K562 (cell line): ENCODE data around the gene AHI1. TPM values are rescaled to one million over a fixed set of nuclear protein-coding genes. Genes with fewer than 3 reads are reported as not detected.
A peak's percentile ranks its signal among the peaks of the same experiment; 100 is the strongest.

Experiments used
- ARID3A ChIP-seq: IDR thresholded peaks from 2 replicates; pipeline ENCODE4 v1.6.1; 2012; ENCODE audit warnings: low read depth, low read length, improper control_type of control experiment, borderline replicate concordance
- ATF1 ChIP-seq, 2 experiments: fragments of 450-650 bp in 1 of 2; IDR thresholded peaks; 2 replicates each; pipeline ENCODE4 v1.6.1; 2016; ENCODE audit warnings: missing compliant biosample characterization in 1 of 2, missing genetic modification characterization in 1 of 2
- CHAMP1 ChIP-seq: fragments of 450-650 bp; IDR thresholded peaks from 2 replicates; pipeline ENCODE4 v1.6.1; 2016; ENCODE audit warnings: mild to moderate bottlenecking
- CTCF ChIP-seq, 3 experiments: IDR thresholded peaks in 2 of 3; conservative IDR thresholded peaks in 1 of 3; 2 replicates each; pipeline ENCODE4 v1.5.1; 2011 to 2012; ENCODE audit warnings: low read length in 3 of 3, mild to moderate bottlenecking in 3 of 3, control low read depth in 2 of 3, improper control_type of control experiment in 1 of 3, inconsistent platforms in 1 of 3, low read depth in 1 of 3, mixed read lengths in 1 of 3, moderate library complexity in 1 of 3; ENCODE audit not compliant: insufficient read depth in 2 of 3
- DEAF1 ChIP-seq: fragments of 450-650 bp; formaldehyde crosslinking; IDR thresholded peaks from 2 replicates; pipeline ENCODE4 v1.4.0; 2020; ENCODE audit warnings: mild to moderate bottlenecking, moderate library complexity
- HINFP ChIP-seq: fragments of 450-650 bp; conservative IDR thresholded peaks from 2 replicates; pipeline ENCODE4 v1.6.1; 2016; ENCODE audit warnings: missing genetic modification characterization, low read depth, mild to moderate bottlenecking, control low read depth, missing compliant biosample characterization
- KLF1 ChIP-seq: fragments of 450-650 bp; IDR thresholded peaks from 2 replicates; pipeline ENCODE4 v1.6.1; 2016; ENCODE audit warnings: missing genetic modification characterization, missing compliant biosample characterization
- NKRF ChIP-seq: fragments of 450-650 bp; IDR thresholded peaks from 2 replicates; pipeline ENCODE4 v1.6.1; 2016; ENCODE audit warnings: borderline replicate concordance
- PHB ChIP-seq: fragments of 250-450 bp; sonication (Bioruptor Pico); IDR thresholded peaks from 2 replicates; pipeline ENCODE4 v1.5.0; 2021
- polyA plus RNA-seq, 8 experiments: library from polyadenylated mRNA; depleted of rRNA in 4 of 8; stranded (reverse) in 5 of 8; unstranded in 3 of 8; fragments of >200 nt; fragmentation: Nextera tagmentation in 2 of 8; fragmentation: Illumina TruSeq in 1 of 8; extraction: Ambion mirVana in 2 of 8; extraction: Trizol in 1 of 8; gene quantifications; 2 replicates each; pipeline versions ENCODE4 v1.2.1 to v1.2.3, GENCODE V29; 2011 to 2014; ENCODE audit warnings: inconsistent platforms in 1 of 8, missing spikeins in 1 of 8
- total RNA-seq, 7 experiments: library from RNA; depleted of rRNA in 6 of 7; stranded (reverse); fragments of >200 nt in 6 of 7; fragmentation: Illumina TruSeq in 2 of 7; extraction: Trizol in 2 of 7; gene quantifications; 2 replicates each; pipeline versions ENCODE4 v1.2.1 to v1.2.3, GENCODE V29; 2011 to 2021; ENCODE audit warnings: low replicate concordance in 1 of 7

The AHI1 gene
- total and polyA plus RNA-seq, 9 of the 15 experiments (the other 6 are each of a cell fraction or from before 2014, with no cell fraction given): 24.7 to 54.9 (median 32.2) TPM

GRCh38 chr6:135411339-135411738, 86.2 kb downstream of the AHI1 start (continued):
- TF ChIP-seq ARID3A (peak; percentile 59; the same call in 1 of the 2 replicates), ATF1 (CRISPR knock-in tag; IDR thresholded peaks at IDR 0.05) (no peak), ATF1 (tag; IDR thresholded peaks at IDR 0.05) (no peak), PHB (CRISPR knock-in tag) (no peak), CHAMP1 (peak; percentile 23; the same call in 1 of the 2 replicates), KLF1 (no peak), DEAF1 (CRISPR knock-in tag) (peak; percentile 31; the same call in 1 of the 2 replicates), CTCF (IDR thresholded peaks at IDR 0.05 in 2 of 3, conservative IDR thresholded peaks at IDR 0.05 in 1 of 3; ENCODE audit: insufficient read depth in 2 of 3, low read depth in 1 of 3, low read length in 3 of 3) (peak; percentile 14 to 53 (median 47); a peak in 5 of 6 replicates), NKRF (no peak), HINFP (tag) (no peak)
